BLaER1 (cell line): Measurements from ENCODE around the gene GLIPR2.

ENCODE experiments used
- H3K27ac ChIP-seq: shearing (Covaris generic); formaldehyde crosslinking; 2 replicates; pipeline ENCODE4 v1.8.1; 2022
- H3K27me3 ChIP-seq: shearing (Covaris generic); formaldehyde crosslinking; 2 replicates; pipeline ENCODE4 v1.8.1; 2022
- H3K36me3 ChIP-seq: shearing (Covaris generic); formaldehyde crosslinking; 2 replicates; pipeline ENCODE4 v1.8.1; 2022
- H3K4me1 ChIP-seq: shearing (Covaris generic); formaldehyde crosslinking; 2 replicates; pipeline ENCODE4 v1.8.1; 2022
- H3K4me2 ChIP-seq: shearing (Covaris generic); formaldehyde crosslinking; 2 replicates; pipeline ENCODE4 v1.8.1; 2022
- H3K4me3 ChIP-seq: shearing (Covaris generic); formaldehyde crosslinking; 2 replicates; pipeline ENCODE4 v1.8.1; 2022
- H3K9ac ChIP-seq: shearing (Covaris generic); formaldehyde crosslinking; 2 replicates; pipeline ENCODE4 v1.8.1; 2022
- H3K9me3 ChIP-seq: shearing (Covaris generic); formaldehyde crosslinking; 2 replicates; pipeline ENCODE4 v1.8.1; 2022
- H4K20me1 ChIP-seq: shearing (Covaris generic); formaldehyde crosslinking; 2 replicates; pipeline ENCODE4 v1.8.1; 2022
- Cebpa-rat ChIP-seq: shearing (Covaris generic); IDR thresholded peaks from 2 replicates; pipeline ENCODE4 v1.8.1; 2022

Gene GLIPR2

GRCh38 chr9:36134761-36135505 lies 1.6 kb upstream of the GLIPR2 start:
- H3K36me3 ChIP-seq, result no peaks in the 10 kb centered on the region
- peaks cover 36% of the 10 kb centered on the region for H3K4me1 ChIP-seq
- no peak overlapping the region for H3K4me3 ChIP-seq
- no peak overlapping the region for H3K9ac ChIP-seq
- H3K4me2 ChIP-seq, result no peak overlapping the region
- no peaks in the 10 kb centered on the region for H4K20me1 ChIP-seq
- no peak overlapping the region for H3K27ac ChIP-seq
- TF ChIP-seq Cebpa-rat, result no peak
- no peaks in the 10 kb centered on the region for H3K9me3 ChIP-seq
- no peaks in the 10 kb centered on the region for H3K27me3 ChIP-seq

- peak overlapping the region; percentile 87 for H3K4me3 ChIP-seq
- peaks cover 45% of the 10 kb centered on the region for H3K4me1 ChIP-seq
- H3K36me3 ChIP-seq, result no peaks in the 10 kb centered on the region
- peak overlapping the region; percentile 98 for H3K4me2 ChIP-seq
- H3K9me3 ChIP-seq, result no peaks in the 10 kb centered on the region
- no peaks in the 10 kb centered on the region for H4K20me1 ChIP-seq
- no peaks in the 10 kb centered on the region for H3K27me3 ChIP-seq
- peak overlapping the region; percentile 82 for H3K9ac ChIP-seq
- no peak for TF ChIP-seq Cebpa-rat
- no peak overlapping the region for H3K27ac ChIP-seq
Observed at GRCh38 chr9:36135741-36136271, 727 bp upstream of the GLIPR2 start.

GRCh38 chr9:36136894-36137391 lies 410 bp downstream of the GLIPR2 start:
- H3K4me3 ChIP-seq, result peak overlapping the region; percentile 87
- no peaks in the 10 kb centered on the region for H3K36me3 ChIP-seq
- H3K9me3 ChIP-seq, result no peaks in the 10 kb centered on the region
- H3K4me1 ChIP-seq, result peaks cover 57% of the 10 kb centered on the region
- H3K4me2 ChIP-seq, result peak overlapping the region; percentile 98
- no peaks in the 10 kb centered on the region for H4K20me1 ChIP-seq
- H3K9ac ChIP-seq, result peak overlapping the region; percentile 82
- no peaks in the 10 kb centered on the region for H3K27me3 ChIP-seq
- H3K27ac ChIP-seq, result peak overlapping the region; percentile 80
- no peak for TF ChIP-seq Cebpa-rat

GRCh38 chr9:36137392-36138004 lies 965 bp downstream of the GLIPR2 start:
- Histone ChIP-seq H3K4me3 (peak overlapping the region; percentile 87), H3K36me3 (no peaks in the 10 kb centered on the region), H3K27me3 (no peaks in the 10 kb centered on the region), H3K9ac (peak overlapping the region; percentile 82), H3K4me2 (peak overlapping the region; percentile 98), H3K4me1 (peaks cover 62% of the 10 kb centered on the region), H4K20me1 (no peaks in the 10 kb centered on the region), H3K27ac (peak overlapping the region; percentile 80; the same call in 1 of the 2 replicates), H3K9me3 (no peaks in the 10 kb centered on the region)
- TF ChIP-seq Cebpa-rat, result no peak

- Histone ChIP-seq H3K9ac (no peak overlapping the region), H3K9me3 (no peaks in the 10 kb centered on the region), H3K4me1 (peaks cover 72% of the 10 kb centered on the region), H3K36me3 (no peaks in the 10 kb centered on the region), H4K20me1 (no peaks in the 10 kb centered on the region), H3K4me3 (no peak overlapping the region), H3K27ac (no peak overlapping the region), H3K4me2 (peak overlapping the region; percentile 89), H3K27me3 (no peaks in the 10 kb centered on the region)
- no peak for TF ChIP-seq Cebpa-rat
Observed at GRCh38 chr9:36138496-36138895, 2.0 kb downstream of the GLIPR2 start.

GRCh38 chr9:36138901-36139300 lies 2.4 kb downstream of the GLIPR2 start:
- H3K27ac ChIP-seq, result no peak overlapping the region
- H3K9me3 ChIP-seq, result no peaks in the 10 kb centered on the region
- H3K4me1 ChIP-seq, result peaks cover 76% of the 10 kb centered on the region
- H3K9ac ChIP-seq, result no peak overlapping the region
- peak overlapping the region; percentile 89 for H3K4me2 ChIP-seq
- no peak for TF ChIP-seq Cebpa-rat
- no peak overlapping the region for H3K4me3 ChIP-seq
- H3K27me3 ChIP-seq, result no peaks in the 10 kb centered on the region
- H4K20me1 ChIP-seq, result no peaks in the 10 kb centered on the region
- no peaks in the 10 kb centered on the region for H3K36me3 ChIP-seq

GRCh38 chr9:36140086-36141084 lies 3.9 kb downstream of the GLIPR2 start:
- peak overlapping the region; percentile 62 for H3K27ac ChIP-seq
- 0 out of 2 replicates have a peak overlapping the region, but pooled peaks have one; percentile 4 for H3K4me3 ChIP-seq

GRCh38 chr9:36141288-36141687 lies 4.8 kb downstream of the GLIPR2 start:
- Histone ChIP-seq H3K4me1 (peaks cover 81% of the 10 kb centered on the region), H3K27ac (peak overlapping the region; percentile 85), H3K36me3 (peaks cover 19% of the 10 kb centered on the region), H3K4me3 (no peak overlapping the region), H3K9me3 (peaks cover 11% of the 10 kb centered on the region), H3K9ac (no peak overlapping the region), H3K27me3 (no peaks in the 10 kb centered on the region), H4K20me1 (no peaks in the 10 kb centered on the region), H3K4me2 (peak overlapping the region; percentile 89)
- no peak for TF ChIP-seq Cebpa-rat

More at GRCh38 chr9:36140086-36141084, 3.9 kb downstream of the GLIPR2 start:
- Histone ChIP-seq H4K20me1 (no peaks in the 10 kb centered on the region), H3K4me2 (peak overlapping the region; percentile 89), H3K9me3 (peaks cover 4% of the 10 kb centered on the region), H3K36me3 (peaks cover 10% of the 10 kb centered on the region; the same call in 1 of the 2 replicates), H3K9ac (peak overlapping the region; percentile 20; the same call in 1 of the 2 replicates), H3K27me3 (no peaks in the 10 kb centered on the region), H3K4me1 (peaks cover 89% of the 10 kb centered on the region)
- TF ChIP-seq Cebpa-rat, result no peak

- Histone ChIP-seq H3K27me3 (no peaks in the 10 kb centered on the region), H3K27ac (peak overlapping the region; percentile 85), H3K9me3 (peaks cover 11% of the 10 kb centered on the region), H3K4me3 (no peak overlapping the region), H3K9ac (peak overlapping the region; percentile 72), H3K4me1 (peaks cover 81% of the 10 kb centered on the region), H4K20me1 (no peaks in the 10 kb centered on the region), H3K36me3 (peaks cover 19% of the 10 kb centered on the region), H3K4me2 (peak overlapping the region; percentile 89)
- TF ChIP-seq Cebpa-rat, result no peak
Observed at GRCh38 chr9:36141761-36142160, 5.2 kb downstream of the GLIPR2 start.
